ENCODE data around the gene TUBA4B.

TUBA4B gene

DNA sequence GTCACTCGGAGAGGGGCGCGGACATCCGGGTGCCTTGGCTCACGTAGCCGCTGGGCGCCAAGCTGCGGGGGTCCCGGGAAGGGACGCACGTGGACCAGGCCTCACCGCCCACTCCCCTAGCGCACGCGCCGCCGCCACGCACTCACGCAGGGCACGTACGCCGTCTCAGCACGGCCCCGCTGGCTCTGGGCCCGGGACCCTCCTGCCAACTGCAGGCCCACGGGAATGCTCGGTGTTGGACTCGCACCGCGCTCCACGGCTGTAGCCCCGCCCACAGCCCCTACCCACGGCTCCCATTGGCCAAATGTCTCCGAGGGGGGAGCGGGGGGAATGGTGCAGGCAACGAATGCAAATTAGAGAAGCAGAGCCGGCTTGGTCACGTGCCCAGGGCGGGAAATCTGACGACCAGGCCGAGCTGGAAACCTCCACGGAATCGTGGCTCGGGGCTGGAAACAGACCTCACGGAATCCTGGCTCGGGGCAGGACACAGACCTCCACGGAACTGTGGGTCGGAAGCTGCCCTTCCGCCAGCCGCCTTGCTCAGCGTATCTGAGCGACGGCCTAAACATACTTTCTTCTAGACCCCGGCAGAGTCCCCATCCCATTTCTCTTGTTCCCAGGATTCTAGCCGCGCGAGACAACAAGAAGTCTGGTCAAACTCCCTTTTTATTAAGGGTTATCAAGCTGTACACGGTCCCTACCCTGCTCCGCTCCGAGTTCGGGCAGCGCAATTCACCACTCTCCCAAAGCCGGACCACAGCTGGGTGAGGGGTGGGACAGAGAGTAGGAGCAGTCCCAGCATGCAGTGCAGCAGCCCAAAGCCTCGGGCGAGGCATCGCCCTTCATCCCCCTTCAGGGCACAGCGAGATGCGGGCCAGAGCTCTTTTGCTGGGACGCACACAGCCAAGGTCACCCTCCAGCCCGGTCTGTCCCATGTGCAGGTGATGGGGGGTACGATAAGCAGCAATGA lies 34.0 kb upstream of the TUBA4B start, which contains the start of gene ABCB6:
TSS of gene ABCB6 (minus strand) at position 227 of the 970 bp plus-strand sequence. CDS start 285 bp downstream, outside the sequence.
- peak; percentile 88 for DNase-seq

DNA sequence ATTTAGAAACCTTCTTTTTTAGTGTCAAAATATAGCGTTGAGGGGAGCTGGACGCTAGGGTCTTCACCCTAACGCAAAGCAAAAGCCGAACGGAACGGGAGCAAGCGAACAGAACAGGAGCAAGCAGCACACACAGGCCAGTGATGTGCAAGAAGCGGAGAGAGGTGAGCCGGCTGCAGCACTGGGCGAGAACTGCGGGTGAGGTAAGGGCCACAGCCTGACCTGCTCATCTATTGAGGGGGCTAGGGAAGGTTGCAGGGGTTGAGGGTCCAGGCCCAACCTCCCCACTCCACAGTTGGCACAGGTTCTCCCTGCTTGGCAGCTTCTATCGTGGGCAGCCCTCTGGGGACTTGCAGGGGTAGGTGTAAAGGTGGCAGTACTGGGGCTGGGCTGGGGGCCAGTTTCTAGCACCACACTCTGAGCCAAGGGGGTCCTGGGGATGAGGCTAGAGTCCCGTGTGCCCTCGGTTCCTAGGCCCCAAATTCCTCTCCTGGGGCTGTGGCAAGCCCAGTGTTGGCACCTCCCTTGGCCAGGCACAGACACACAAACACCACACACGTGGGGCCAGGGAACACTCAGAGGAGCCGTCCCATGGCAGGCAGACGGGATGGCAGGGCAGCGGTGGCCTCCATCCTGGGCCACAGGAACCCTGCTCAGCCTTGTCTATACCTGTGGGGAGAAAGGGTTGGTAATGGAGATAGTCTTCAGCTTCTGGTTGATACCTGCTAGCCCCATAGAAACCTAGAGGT lies 33.1 kb upstream of the TUBA4B start:
- no peak for DNase-seq

DNA sequence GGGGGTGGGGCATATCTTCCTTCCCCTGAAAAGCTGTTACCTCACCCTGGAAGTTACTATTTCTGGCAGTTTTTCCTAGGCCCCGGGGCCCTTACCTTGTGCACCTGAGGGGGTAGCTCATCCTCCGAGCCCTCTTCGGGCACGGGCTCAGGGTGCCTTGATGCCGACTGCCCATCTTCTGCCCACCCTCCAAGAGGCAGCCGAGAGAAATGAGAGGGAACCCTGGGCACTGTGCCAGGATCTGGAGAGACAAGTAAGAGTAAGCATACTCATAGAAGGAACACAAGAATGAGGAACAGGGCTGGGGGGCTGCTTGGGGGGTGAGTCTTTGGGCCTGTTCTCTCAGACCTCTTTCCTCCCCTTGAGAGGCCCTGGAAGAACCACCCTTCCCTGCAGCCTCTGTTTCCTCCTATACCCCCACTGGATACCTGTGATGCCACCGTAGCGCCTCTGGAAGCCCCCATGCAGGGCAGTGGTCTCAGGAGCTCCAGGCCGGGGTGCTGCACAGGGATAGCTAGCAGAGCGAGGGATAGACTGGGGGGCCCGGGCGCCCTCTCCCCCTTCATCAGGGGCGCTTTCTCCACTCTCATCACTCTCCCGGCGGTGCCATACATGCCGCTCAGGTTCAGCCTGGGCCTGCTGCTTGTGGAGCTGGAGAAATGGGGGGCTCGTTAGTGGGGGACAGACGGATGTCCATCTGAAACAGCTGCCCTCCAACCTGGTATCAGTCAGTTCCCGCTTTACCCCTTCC lies 32.2 kb upstream of the TUBA4B start:
- DNase-seq: no peak

DNA sequence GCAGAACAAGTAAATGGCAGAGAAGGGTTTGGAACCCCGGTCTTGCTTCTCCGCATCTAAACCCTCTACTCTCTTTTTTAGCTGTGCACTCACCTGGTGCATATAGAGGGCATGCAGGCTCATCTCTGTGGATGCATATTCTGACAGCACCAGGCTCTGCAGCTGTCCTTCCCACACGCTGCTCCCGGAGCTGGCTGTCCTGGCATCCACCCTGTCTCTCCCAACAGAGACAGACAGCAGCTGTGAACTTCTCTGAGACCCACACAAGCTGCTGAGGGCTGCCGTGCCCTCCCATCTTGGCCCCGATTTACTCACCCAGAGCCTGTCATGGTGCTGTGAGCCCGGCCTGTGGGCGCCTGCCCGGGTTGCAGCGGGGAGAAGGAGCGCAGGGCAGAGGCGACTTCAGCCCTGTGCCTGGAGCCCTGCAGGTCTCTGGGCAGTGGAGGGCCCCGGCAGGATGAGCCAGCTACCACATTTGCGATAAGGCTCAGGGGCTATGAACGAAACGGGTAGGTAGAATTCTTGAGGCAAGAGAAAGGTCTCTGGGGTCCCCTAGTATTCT lies 31.0 kb upstream of the TUBA4B start:
- DNase-seq: no peak

DNA sequence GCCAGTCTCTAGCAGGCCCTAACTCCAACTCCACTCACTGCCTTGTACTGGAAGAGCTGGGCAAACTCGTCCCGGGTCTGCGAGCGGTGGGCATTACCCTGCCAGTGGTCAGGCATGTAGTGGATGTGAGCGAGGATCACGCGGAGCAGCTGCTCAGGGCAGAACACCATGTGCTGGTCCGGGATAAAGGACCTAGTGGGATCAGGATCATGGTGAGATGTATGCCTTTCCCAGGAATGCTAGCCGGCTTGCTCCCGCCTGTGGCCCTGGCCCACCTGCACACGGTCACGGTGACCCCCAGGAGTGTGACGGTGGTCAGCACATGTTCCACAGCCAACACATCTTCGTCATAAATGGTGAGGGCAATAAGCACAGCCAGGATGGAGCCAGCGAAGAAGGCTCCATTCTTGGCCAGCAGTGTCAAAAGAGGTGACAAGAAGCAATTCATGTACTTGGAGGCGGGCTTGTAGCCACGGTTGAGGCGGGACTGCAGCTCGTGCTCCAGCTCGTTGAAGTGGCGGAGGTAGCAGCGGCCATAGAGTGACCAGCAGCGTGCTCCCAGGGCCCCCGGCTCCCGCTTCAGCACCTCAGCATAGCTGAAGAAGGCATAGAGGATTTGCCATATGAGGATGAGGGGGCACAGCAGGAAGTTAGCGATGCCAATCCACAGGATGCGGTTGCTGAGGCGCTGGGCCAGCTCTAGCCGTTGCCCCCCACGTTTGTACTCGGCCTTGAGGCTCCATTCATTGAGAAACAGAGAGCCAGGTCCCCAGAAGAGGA lies 29.0 kb upstream of the TUBA4B start:
- no peak for DNase-seq

DNA sequence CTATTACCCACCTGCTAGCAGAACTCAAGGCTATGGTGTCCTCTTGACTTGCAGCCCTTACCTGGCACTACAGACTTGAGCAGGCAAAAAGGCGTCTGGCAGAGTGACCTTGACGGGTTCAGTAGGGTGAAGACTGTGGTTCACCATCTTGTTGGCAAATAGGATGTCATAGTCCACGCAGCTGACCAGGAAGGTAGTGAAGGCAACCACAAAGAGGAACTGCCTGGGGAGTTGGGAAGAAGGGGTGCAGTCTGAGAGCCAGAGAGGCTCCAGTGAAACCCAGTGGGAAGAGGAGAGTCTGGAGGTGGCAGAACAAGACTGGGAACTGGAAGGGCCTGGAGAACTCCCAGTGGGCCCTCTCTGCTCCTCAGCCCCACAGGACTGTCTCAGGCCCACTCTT lies 27.7 kb upstream of the TUBA4B start:
- DNase-seq: no peak

DNA sequence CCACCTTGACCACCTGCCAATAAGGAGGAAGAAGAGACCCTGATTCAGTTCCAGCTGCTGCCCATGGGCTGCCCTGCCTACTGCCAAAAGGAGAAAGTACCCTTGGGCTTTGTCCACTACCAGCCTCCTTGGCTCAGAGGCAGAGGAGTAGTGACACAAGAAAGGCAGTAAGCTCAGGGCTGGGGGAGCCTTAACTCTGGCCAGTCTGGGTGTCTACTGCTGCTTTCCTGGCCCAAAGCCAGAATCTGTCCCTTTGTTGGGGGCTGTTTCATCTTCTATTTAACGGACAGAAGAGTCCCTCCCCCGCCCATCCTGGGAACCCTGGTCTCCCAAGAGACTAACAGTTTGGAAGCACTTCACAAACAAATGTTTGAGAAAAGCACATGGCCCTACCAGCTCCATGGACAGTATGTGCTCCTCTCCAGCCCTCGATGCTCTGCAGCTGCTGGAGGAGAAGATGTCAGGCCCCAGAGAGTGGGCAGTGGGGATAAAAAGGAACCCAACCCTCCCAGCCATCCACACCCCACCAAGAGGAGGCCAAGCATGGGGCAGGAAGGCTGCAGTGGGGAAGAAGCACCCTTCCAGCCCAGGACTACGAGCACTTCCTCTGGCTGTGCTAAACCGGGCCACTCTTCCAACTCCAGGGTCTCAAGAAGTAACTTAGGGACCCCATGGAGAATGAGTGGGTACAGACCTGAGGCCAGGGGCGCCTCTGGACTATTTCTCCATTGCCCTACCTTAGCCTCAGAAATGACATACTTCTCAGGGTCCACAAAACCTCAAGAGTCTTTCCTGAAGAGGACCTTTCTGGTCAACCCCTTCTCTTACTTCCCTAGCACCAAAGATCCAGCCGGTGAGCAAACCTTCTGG lies 24.8 kb upstream of the TUBA4B start:
- no peak for DNase-seq

DNA sequence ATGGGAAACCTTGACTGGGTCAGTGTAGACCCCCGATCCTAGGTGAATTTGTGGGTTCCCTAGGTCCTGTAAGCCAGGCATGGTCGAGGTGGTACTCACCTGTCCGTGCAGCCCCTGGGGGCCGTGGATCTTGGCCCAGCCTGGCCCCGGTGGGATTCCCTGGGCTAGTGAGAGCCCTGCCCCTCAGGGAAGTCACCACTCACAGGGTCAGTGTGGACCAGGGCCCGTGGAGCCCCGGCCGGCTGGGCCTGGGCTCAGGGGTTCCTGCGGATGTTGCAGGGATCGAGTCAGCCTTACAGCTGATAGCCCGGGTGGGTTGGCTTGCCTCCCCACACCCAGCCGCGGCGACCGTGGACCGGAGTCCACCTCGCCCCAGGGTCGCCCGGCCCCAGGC lies 24.1 kb upstream of the TUBA4B start:
- DNase-seq: no peak

DNA sequence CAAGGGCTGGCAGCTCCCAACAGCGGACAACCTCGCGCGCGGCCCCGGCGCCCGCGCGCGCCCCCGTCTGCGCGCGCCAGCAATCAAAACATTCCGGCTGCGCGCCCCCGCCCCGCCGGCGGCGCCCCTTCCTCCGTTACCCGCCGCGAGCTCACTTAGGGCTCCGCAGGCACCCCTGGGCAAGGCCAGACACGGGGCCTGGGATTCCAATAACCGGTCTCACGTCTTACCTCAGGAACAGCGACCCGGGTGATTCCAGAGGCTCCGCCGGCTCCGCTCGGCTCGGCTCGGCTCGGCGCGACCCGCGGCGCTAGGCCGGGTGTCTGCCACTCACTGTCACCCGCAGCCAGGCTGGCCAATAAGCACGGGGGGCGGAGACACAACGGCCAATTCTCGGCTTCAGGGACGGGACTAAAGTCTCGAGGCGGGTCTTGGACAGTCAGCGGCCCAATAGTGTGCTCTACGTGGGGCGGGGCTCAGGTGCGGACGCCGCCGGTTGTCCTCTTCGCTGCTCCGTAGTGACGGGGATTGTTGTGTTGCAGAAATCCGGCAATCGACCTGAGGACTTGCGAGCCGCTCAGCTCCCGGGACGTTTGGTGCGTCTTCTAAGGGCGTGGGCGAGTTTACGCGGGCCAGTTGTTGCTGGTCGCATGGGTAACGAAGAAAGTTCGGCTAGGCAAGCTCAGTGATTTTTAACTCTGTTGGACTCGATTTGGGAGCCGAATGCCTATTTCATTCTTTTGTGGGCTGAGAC lies 23.6 kb upstream of the TUBA4B start, which contains the start of the genes ANKZF1 and ATG9A:
TSS of gene ANKZF1 (plus strand) at position 502 of the 754 bp plus-strand sequence. CDS start 452 bp downstream, outside the sequence.
TSS of gene ATG9A (minus strand) at position 332 of the 754 bp plus-strand sequence. CDS start 1,612 bp downstream, outside the sequence.
- peak; percentile 96 for DNase-seq

DNA sequence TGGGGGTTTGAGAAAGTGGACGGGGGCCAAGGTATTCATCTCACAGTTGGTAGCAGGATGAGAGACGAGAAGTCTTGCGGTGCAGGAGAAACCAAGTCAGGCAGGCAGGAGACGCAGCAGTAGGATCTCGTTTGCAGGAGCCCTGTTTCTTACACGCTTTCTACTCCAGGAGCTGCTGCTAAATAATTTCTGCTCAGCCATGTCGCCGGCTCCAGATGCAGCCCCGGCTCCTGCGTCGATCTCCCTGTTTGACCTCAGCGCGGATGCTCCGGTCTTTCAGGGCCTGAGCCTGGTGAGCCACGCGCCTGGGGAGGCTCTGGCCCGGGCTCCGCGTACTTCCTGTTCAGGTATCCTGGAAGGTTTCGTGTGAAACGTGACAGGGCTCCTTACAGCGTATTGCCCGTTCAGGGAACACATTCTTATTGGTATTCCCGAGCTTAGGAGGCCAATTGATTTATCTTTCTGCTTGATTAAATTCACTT lies 22.9 kb upstream of the TUBA4B start:
- DNase-seq: peak; percentile 62

DNA sequence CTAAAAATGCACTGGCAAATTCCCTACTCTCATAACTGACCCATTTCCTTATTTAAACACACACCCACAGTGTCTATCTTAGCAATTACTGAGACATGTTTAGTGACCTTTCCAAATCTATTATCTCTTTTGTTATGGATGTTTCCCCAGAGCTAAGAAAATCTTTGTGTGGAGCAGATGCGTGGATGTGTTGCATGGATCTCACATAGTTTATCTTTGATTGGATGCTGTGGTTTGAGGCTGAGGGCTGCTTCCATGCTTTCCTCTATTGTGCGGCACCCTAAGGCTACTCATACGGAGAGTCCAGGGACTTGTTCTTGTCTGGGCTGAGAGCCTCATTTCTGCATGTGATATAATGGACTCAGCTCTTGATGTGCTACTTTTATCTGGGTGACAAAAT lies 18.7 kb upstream of the TUBA4B start:
- no peak for DNase-seq

DNA sequence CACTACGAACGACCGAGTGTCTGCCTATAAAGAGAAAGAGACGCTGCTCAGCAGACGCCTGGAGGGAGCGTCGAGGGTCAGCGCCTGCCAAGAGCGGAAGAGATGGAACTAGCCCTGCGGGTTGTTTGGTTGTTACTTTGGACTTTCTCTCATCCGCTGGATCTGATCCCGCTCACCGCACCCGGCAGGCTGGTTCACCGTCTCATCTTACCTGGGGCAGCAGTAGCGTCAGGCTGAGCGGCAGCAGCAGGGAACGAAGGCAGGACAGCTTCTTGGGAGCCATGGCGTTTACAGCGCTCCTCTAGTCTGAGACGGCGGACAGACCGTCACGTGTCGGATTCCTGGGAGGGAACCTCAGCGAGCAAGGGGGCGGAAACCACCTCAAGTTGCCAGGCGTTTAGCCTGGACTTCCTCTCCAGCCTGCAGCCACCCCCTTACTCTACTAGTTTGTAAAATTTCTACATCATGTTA lies 9.7 kb upstream of the TUBA4B start:
- DNase-seq: no peak

DNA sequence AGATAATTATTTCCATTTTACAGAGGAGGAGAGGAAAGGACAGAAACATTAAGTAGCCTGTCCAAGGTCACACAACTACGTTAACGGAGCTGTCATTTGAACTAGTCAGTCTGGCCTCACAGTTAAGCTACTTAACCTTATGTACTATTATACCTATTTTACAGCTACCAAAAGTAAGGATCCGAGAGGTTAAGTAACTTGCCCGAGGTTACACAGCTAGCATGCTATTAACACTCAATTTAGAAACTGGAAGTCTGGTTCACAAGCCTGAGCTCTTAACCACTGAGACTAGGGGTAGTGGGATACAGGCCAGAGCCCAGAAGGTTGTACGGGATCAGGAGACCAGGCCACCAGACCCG lies 8.3 kb upstream of the TUBA4B start:
- no peak for DNase-seq

DNA sequence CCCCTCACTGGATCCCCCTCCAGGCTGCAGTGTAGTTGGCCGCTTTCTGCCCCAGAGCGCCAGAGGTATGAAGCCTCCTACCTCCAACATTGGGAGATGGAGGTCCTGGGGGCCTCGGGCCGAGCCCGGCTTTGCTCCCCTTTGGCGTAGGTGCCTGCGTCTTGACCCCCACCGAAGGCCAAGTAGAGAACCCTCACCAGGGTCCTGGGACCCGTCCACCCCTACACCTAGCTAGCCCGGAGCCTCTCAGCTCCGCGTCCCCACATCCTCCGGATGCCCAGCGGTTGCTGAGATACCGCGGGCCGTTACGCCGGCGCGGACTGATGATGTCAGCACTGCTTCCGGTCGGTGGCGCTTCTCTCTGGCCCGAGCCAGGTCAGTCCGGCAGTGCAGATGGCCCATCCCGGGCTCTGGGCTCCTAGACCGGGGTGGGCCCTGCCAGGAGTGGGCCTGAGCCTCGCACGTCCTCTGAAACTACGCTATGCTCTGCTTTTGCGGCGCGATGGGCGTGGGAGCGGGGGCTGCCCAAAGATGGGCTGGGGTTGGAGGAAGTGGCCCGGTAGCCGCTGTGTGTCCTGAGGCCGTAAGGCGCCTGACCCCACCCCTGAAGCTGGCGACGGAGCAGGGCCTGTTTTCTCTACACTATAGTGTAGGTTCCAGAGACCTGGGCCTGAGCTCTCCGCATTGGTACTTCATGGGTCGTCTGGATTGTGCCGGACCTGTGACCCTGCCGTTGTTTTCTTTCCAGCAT lies 7.7 kb upstream of the TUBA4B start, which contains the start of the genes GLB1L and STK16:
TSS of gene GLB1L (minus strand) at position 297 of the 751 bp plus-strand sequence. CDS start 1,871 bp downstream, outside the sequence.
TSS of gene STK16 (plus strand) at position 332 of the 751 bp plus-strand sequence. CDS start 521 bp downstream, outside the sequence.
- peak; percentile 94 for DNase-seq

DNA sequence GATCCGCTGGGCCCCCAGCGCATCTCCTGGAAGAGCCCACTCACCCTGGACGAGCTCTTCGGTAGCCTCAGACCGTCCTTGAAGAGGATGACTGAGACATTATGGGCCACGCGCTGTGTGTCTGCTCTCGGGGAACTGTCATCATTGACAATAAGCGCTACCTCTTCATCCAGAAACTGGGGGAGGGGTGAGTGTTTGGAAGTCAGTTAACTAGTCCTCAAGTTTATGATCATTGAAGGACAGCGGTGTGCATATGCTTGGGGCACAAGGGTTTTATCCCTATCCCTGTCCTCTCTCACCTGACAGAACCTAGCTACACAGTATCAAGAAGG lies 7.2 kb upstream of the TUBA4B start:
- DNase-seq: no peak

DNA sequence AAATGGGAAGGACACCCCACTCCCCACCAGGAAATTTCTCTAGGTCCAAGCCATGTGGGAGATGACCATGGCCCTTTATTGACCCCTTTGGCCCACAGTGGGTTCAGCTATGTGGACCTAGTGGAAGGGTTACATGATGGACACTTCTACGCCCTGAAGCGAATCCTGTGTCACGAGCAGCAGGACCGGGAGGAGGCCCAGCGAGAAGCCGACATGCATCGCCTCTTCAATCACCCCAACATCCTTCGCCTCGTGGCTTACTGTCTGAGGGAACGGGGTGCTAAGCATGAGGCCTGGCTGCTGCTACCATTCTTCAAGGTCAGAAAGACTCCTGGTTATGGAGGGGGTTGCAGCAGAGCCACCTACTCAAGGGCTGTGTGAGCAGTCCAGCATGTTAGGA lies 6.5 kb upstream of the TUBA4B start:
- DNase-seq: no peak

DNA sequence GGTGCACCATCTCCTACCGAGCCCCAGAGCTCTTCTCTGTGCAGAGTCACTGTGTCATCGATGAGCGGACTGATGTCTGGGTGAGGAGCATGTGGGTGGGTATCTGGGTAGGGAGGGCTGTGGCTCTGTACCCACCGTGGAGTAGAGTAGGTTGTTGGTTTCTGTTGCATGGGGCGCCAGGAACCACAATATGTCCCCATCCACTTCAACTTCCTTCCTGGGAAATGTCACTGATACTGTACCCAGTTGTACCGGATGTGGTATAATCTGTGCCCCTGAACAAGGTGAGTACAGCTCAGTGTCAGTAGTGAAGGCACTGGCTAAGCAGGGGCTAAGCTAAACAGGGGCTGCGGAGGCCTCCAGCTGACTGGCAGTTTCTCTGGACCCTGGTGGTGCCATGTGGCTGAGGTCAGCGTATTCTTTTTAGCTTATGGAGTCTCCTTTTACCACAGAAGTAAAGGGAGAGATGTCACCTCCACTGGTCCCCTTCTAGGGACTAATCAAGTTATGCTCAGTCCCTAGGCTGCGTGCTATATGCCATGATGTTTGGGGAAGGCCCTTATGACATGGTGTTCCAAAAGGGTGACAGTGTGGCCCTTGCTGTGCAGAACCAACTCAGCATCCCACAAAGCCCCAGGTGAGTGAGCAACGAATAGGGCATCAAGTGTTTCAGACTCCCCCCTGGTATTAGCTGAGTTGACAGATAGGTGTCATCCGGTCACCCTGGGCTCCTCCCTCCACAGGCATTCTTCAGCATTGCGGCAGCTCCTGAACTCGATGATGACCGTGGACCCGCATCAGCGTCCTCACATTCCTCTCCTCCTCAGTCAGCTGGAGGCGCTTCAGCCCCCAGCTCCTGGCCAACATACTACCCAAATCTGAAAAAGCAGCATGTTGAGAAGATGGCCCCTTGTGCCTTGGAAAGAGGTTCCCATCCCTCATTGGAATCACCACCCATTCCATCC lies 5.1 kb upstream of the TUBA4B start:
- DNase-seq: peak; percentile 38

DNA sequence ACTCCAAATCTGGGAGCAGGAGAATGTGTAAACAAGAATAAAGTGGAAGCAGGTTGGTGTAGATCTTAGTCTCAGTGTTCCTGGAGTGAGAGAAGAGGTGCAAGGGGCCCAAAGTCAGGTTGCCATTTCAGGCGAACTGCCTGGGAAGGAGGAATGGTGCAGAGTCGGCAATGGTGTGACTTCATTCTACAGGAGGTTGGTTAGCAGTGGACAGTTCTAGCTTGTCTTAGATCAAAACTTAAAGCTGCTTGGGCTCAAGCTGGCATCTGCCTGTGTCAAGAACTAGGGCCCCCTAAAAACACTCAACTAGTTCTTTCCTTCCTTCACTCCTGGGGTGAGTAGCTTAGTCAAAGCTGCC lies 4.2 kb upstream of the TUBA4B start:
- DNase-seq: no peak

All from activated CD4-positive, CD25-positive, alpha-beta regulatory T cell treated with anti-CD3 and anti-CD28 coated beads, Interleukin-2, amount 50 U/mL, for 72 hours (primary cell).